K562 (cell line): ENCODE measurements around the gene LRGUK.

Experiments used
- CBX3 ChIP-seq, 2 experiments: IDR thresholded peaks; 1 replicate in 1 of 2; 2 replicates in 1 of 2; pipeline ENCODE4 v1.6.1; 2012; ENCODE audit warnings: inconsistent platforms in 2 of 2, low read length in 2 of 2, borderline replicate concordance in 1 of 2, control low read depth in 1 of 2
- CEBPB ChIP-seq: fragments of 450-650 bp; IDR thresholded peaks from 2 replicates; pipeline ENCODE4 v1.6.1; 2016; ENCODE audit warnings: missing genetic modification characterization, missing compliant biosample characterization
- EP400 ChIP-seq: fragments of 450-650 bp; IDR thresholded peaks from 2 replicates; pipeline ENCODE4 v1.6.1; 2017; ENCODE audit warnings: antibody characterized with exemption, mild to moderate bottlenecking, moderate library complexity
- FOSL1 ChIP-seq: fragments of 200-800 bp; sonication (Bioruptor generic); conservative IDR thresholded peaks from 2 replicates; pipeline ENCODE4 v1.6.1; 2016; ENCODE audit warnings: missing genetic modification characterization, missing compliant biosample characterization
- NCOA2 ChIP-seq, 2 experiments: fragments of 450-650 bp; IDR thresholded peaks; 2 replicates each; pipeline ENCODE4 v1.6.1; 2018; ENCODE audit warnings: mild to moderate bottlenecking in 2 of 2, moderate library complexity in 1 of 2; ENCODE audit not compliant: partially characterized antibody in 2 of 2
- POLR2A ChIP-seq: fragments of 450-650 bp; conservative IDR thresholded peaks from 2 replicates; pipeline ENCODE4 v1.6.1; 2016
- SMC3 ChIP-seq: conservative IDR thresholded peaks from 2 replicates; pipeline ENCODE4 v1.6.1; 2011; ENCODE audit warnings: low read depth, low read length, improper control_type of control experiment; ENCODE audit not compliant: insufficient read depth
- TF ChIP-seq, protein P1 (sequence below), 2 experiments: IDR thresholded peaks; 2 replicates each; pipeline ENCODE4 v1.6.1; 2011; ENCODE audit warnings: borderline replicate concordance in 1 of 2, control low read depth in 1 of 2, low read depth in 1 of 2, low read length in 1 of 2, mild to moderate bottlenecking in 1 of 2, mixed read lengths in 1 of 2, moderate library complexity in 1 of 2; ENCODE audit not compliant: insufficient read depth in 1 of 2, insufficient read length in 1 of 2, poor library complexity in 1 of 2, severe bottlenecking in 1 of 2; ENCODE audit errors: extremely low read depth in 1 of 2
- TF ChIP-seq, protein P2 (sequence below): sonication (generic); formaldehyde crosslinking; IDR thresholded peaks from 2 replicates; pipeline ENCODE4 v1.8.1; 2023; ENCODE audit warnings: mild to moderate bottlenecking, missing genetic modification reagents

DNA sequence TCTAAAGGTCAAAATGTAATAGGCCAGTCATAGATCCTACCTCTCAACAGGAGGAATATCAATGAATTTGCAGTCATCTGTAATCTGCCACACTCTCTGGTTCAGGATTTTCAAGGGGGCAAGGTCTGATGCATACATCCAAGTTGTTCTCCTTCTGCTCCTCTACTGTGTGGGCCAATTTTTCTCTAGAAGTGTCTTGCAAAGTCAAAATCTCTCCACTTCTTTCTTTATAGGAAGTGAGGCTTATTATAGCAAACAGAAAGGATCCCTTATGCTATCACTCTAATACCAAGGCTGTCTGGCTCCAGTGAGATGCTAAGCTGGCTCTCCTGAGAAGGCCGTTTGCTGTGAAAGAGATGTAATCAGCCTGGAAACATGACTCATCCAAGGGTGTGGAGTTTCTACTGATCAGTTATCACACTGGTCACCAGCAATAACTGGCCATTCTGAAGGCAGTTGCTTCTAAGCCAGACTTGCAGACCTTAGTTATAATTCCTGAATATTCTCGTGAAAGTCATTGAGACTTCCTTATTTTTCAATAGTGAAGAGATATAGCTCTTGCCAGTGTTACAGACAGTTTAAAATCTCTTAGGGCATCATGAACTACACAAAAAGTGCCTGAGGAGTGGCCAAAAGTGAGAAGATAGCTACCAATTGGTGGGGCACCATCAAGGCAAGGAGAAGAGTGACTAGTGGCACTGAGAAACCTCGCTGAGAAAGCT is 43.2 kb upstream of the LRGUK start:
- TF ChIP-seq FOSL1 (tag): peak; percentile 99
- no peak for TF ChIP-seq POLR2A
- TF ChIP-seq EP400: 0 out of 2 replicates have a peak, but pooled peaks have one; percentile 9
- TF ChIP-seq, protein P1, sequence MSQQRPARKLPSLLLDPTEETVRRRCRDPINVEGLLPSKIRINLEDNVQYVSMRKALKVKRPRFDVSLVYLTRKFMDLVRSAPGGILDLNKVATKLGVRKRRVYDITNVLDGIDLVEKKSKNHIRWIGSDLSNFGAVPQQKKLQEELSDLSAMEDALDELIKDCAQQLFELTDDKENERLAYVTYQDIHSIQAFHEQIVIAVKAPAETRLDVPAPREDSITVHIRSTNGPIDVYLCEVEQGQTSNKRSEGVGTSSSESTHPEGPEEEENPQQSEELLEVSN (IDR thresholded peaks at IDR 0.05; ENCODE audit: borderline replicate concordance in 1 of 2, extremely low read depth in 1 of 2, insufficient read depth in 1 of 2, insufficient read length in 1 of 2, low read depth in 1 of 2, low read length in 1 of 2, poor library complexity in 1 of 2, severe bottlenecking in 1 of 2): no peak
- TF ChIP-seq, protein P2, sequence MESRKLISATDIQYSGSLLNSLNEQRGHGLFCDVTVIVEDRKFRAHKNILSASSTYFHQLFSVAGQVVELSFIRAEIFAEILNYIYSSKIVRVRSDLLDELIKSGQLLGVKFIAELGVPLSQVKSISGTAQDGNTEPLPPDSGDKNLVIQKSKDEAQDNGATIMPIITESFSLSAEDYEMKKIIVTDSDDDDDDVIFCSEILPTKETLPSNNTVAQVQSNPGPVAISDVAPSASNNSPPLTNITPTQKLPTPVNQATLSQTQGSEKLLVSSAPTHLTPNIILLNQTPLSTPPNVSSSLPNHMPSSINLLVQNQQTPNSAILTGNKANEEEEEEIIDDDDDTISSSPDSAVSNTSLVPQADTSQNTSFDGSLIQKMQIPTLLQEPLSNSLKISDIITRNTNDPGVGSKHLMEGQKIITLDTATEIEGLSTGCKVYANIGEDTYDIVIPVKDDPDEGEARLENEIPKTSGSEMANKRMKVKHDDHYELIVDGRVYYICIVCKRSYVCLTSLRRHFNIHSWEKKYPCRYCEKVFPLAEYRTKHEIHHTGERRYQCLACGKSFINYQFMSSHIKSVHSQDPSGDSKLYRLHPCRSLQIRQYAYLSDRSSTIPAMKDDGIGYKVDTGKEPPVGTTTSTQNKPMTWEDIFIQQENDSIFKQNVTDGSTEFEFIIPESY (CRISPR knock-in tag): no peak; the same call in 1 of the 2 replicates
- no peak for TF ChIP-seq SMC3
- peak in 1 of 2 experiments; percentile 43; a peak in 1 of 3 replicates for TF ChIP-seq CBX3 (IDR thresholded peaks at IDR 0.05; ENCODE audit: borderline replicate concordance in 1 of 2, low read length in 2 of 2)
- TF ChIP-seq NCOA2 (IDR thresholded peaks at IDR 0.05; ENCODE audit: partially characterized antibody in 2 of 2): no peak
- no peak for TF ChIP-seq CEBPB (tag)
